Activated CD8-positive, alpha-beta T cell treated with anti-CD3 and anti-CD28 coated beads for 36 hours (primary cell): ENCODE measurements around the gene SAMD11. TPM values are rescaled to one million over a fixed set of nuclear protein-coding genes. Genes with fewer than 3 reads are reported as not detected.

Experiments
- ATAC-seq: fragments of 200-7000 bp; cut with Tn5 transposase; one replicate; pipeline ENCODE4 v1.10.0; 2021; ENCODE audit warnings: mild to moderate bottlenecking, moderate library complexity
- CTCF ChIA-PET: fragments of 350-600 bp; sonication (Branson Sonifier 250); formaldehyde crosslinking; loops from one replicate; lab custom pipeline; 2021; ENCODE audit warnings: antibody characterized with exemption; lab: Charles Lee
- POLR2A ChIA-PET: fragments of 350-600 bp; sonication (Branson Sonifier 250); formaldehyde crosslinking; loops from one replicate; lab custom pipeline; 2021; ENCODE audit warnings: antibody characterized with exemption; lab: Charles Lee
- DNase-seq: peaks from one replicate; pipeline ENCODE4 v3.0.0-alpha.2; 2020
- H3K27ac Mint-ChIP-seq: one replicate; pipeline ENCODE4 v1.8.0; 2021; ENCODE audit warnings: mild to moderate bottlenecking, mixed read lengths
- H3K27me3 Mint-ChIP-seq: one replicate; pipeline ENCODE4 v1.8.0; 2021; ENCODE audit warnings: mixed read lengths
- H3K36me3 Mint-ChIP-seq: one replicate; pipeline ENCODE4 v1.8.0; 2021; ENCODE audit warnings: low read depth, mixed read lengths
- H3K4me1 Mint-ChIP-seq: one replicate; pipeline ENCODE4 v1.8.0; 2021; ENCODE audit warnings: low read depth, mixed read lengths
- H3K4me3 Mint-ChIP-seq: one replicate; pipeline ENCODE4 v1.8.0; 2021; ENCODE audit warnings: mild to moderate bottlenecking, moderate library complexity, mixed read lengths
- H3K9me3 Mint-ChIP-seq: one replicate; pipeline ENCODE4 v1.8.0; 2021; ENCODE audit warnings: mixed read lengths
- CTCF ChIP-seq: fragments of 200-600 bp; IDR thresholded peaks from one replicate; pipeline ENCODE4 v1.8.0; 2022; ENCODE audit warnings: antibody characterized with exemption, mild to moderate bottlenecking
- intact Hi-C: fragments of 100-400 bp; cut with micrococcal nuclease; formaldehyde crosslinking; loops from one replicate; pipeline ENCODE4 v1.10.0; 2022
- total RNA-seq, 2 experiments: library from RNA; stranded (reverse); gene quantifications; one replicate each; pipeline ENCODE4 v1.2.3, GENCODE V29; 2021

The SAMD11 gene
- total RNA-seq, 2 experiments from 2014 or later, result not detected

- ATAC-seq (no peak), DNase-seq (no peak)
- Mint-ChIP-seq H3K9me3 (no peaks in the 10 kb centered on the region), H3K36me3 (no peaks in the 10 kb centered on the region), H3K4me1 (peaks cover 9% of the 10 kb centered on the region), H3K27me3 (peaks cover 25% of the 10 kb centered on the region), H3K27ac (no peak overlapping the region), H3K4me3 (no peak overlapping the region)
- intact Hi-C loops, result no loop called here
- CTCF ChIA-PET, result no interaction called here
- no peak for TF ChIP-seq CTCF
- POLR2A ChIA-PET, result interaction anchor here (1.0 to 1.2 kb wide), 2 partner anchors 14 to 23 kb away, joined by 3 read pairs; no protein-coding TSS in a partner anchor
Measured at GRCh38 chr1:917076-917459, 6.7 kb upstream of the SAMD11 start.

- Mint-ChIP-seq H3K4me3 (no peak overlapping the region), H3K9me3 (no peaks in the 10 kb centered on the region), H3K27ac (no peak overlapping the region), H3K4me1 (peaks cover 9% of the 10 kb centered on the region), H3K27me3 (peaks cover 26% of the 10 kb centered on the region), H3K36me3 (no peaks in the 10 kb centered on the region)
- DNase-seq (no peak), ATAC-seq (no peak)
- CTCF ChIA-PET, result no interaction called here
- TF ChIP-seq CTCF, result no peak
- POLR2A ChIA-PET, result interaction anchor here (1.2 kb wide), 1 partner anchor 13 kb away, joined by 3 read pairs; no protein-coding TSS in a partner anchor
- intact Hi-C loops, result no loop called here
Measured at GRCh38 chr1:917466-918091, 6.1 kb upstream of the SAMD11 start.

GRCh38 chr1:918353-918752 lies 5.4 kb upstream of the SAMD11 start:
- no peak overlapping the region for H3K4me3 Mint-ChIP-seq
- CTCF ChIA-PET, result no interaction called here
- no peak for TF ChIP-seq CTCF
- ATAC-seq (no peak), DNase-seq (no peak)
- no peak overlapping the region for H3K27ac Mint-ChIP-seq
- POLR2A ChIA-PET, result no interaction called here
- intact Hi-C loops, result no loop called here
- peaks cover 30% of the 10 kb centered on the region for H3K27me3 Mint-ChIP-seq
- H3K4me1 Mint-ChIP-seq, result peaks cover 14% of the 10 kb centered on the region
- no peaks in the 10 kb centered on the region for H3K9me3 Mint-ChIP-seq
- H3K36me3 Mint-ChIP-seq, result no peaks in the 10 kb centered on the region

GRCh38 chr1:918843-919242 lies 4.9 kb upstream of the SAMD11 start:
- DNase-seq (no peak), ATAC-seq (no peak)
- no peaks in the 10 kb centered on the region for H3K9me3 Mint-ChIP-seq
- no peak for TF ChIP-seq CTCF
- H3K4me3 Mint-ChIP-seq, result no peak overlapping the region
- H3K27me3 Mint-ChIP-seq, result peaks cover 31% of the 10 kb centered on the region
- intact Hi-C loops, result no loop called here
- H3K4me1 Mint-ChIP-seq, result peaks cover 15% of the 10 kb centered on the region
- no peaks in the 10 kb centered on the region for H3K36me3 Mint-ChIP-seq
- ChIA-PET POLR2A (no interaction called here), CTCF (no interaction called here)
- no peak overlapping the region for H3K27ac Mint-ChIP-seq

- no peak for ATAC-seq
- Mint-ChIP-seq H3K27me3 (peaks cover 31% of the 10 kb centered on the region), H3K4me3 (no peak overlapping the region), H3K9me3 (no peaks in the 10 kb centered on the region), H3K36me3 (no peaks in the 10 kb centered on the region), H3K4me1 (peaks cover 15% of the 10 kb centered on the region), H3K27ac (no peak overlapping the region)
- ChIA-PET POLR2A (no interaction called here), CTCF (no interaction called here)
- TF ChIP-seq CTCF, result no peak
- intact Hi-C loops, result no loop called here
- no peak for DNase-seq
Measured at GRCh38 chr1:919271-919872, 4.4 kb upstream of the SAMD11 start.
